SK-N-MC (cell line): ENCODE measurements around the gene SNX2.
A peak's percentile ranks its signal among the peaks of the same experiment; 100 is the strongest.

ENCODE experiments used
- DNase-seq: peaks from one replicate; pipeline ENCODE4 v3.0.0-alpha.2; 2011; ENCODE audit warnings: low read depth, low spot score
- H3K27ac ChIP-seq: fragments of 200-600 bp; sonication (generic); 2 replicates; pipeline ENCODE4 v1.5.1; 2016; ENCODE audit warnings: mixed run types
- H3K36me3 ChIP-seq: fragments of 200-600 bp; sonication (generic); 2 replicates; pipeline ENCODE4 v1.6.1; 2017; ENCODE audit warnings: antibody characterized with exemption, low read length, mixed read lengths; ENCODE audit not compliant: insufficient read depth
- H3K4me3 ChIP-seq: fragments of 200-600 bp; sonication (generic); 2 replicates; pipeline ENCODE4 v1.5.1; 2016
- H3K9ac ChIP-seq: fragments of 200-600 bp; sonication (generic); 2 replicates; pipeline ENCODE4 v1.8.0; 2017; ENCODE audit warnings: mixed run types, mixed read lengths; ENCODE audit not compliant: insufficient read length
- H3K9me3 ChIP-seq: fragments of 200-600 bp; sonication (generic); 2 replicates; pipeline ENCODE4 v1.6.1; 2017; ENCODE audit warnings: low read depth, mild to moderate bottlenecking, antibody characterized with exemption, low read length, moderate library complexity, mixed read lengths
- EZH2 ChIP-seq: fragments of 200-600 bp; sonication (generic); IDR thresholded peaks from one replicate; pipeline ENCODE4 v1.6.1; 2017; ENCODE audit warnings: antibody characterized with exemption
- FOXP2 ChIP-seq: optimal IDR thresholded peaks from 2 replicates; pipeline ENCODE3; 2011; ENCODE audit warnings: mild to moderate bottlenecking, moderate library complexity; ENCODE audit not compliant: insufficient read depth; ENCODE audit errors: extremely low read length, control extremely low read depth
- POLR2AphosphoS5 ChIP-seq: IDR thresholded peaks from 2 replicates; pipeline ENCODE4 v1.6.1; 2012; ENCODE audit warnings: mild to moderate bottlenecking, low read depth, low read length, borderline replicate concordance

Gene SNX2

GRCh38 chr5:122805481-122805880 is 30.6 kb downstream of the SNX2 start:
- DNase-seq: no peak
- no peak overlapping the region for H3K27ac ChIP-seq
- H3K36me3 ChIP-seq: peaks cover 37% of the 10 kb centered on the region
- no peak overlapping the region for H3K9ac ChIP-seq
- H3K4me3 ChIP-seq: no peak overlapping the region
- TF ChIP-seq POLR2AphosphoS5 (no peak), EZH2 (no peak), FOXP2 (no peak)
- H3K9me3 ChIP-seq: no peaks in the 10 kb centered on the region

- peaks cover 9% of the 10 kb centered on the region for H3K36me3 ChIP-seq
- no peak overlapping the region for H3K9ac ChIP-seq
- no peaks in the 10 kb centered on the region for H3K9me3 ChIP-seq
- H3K4me3 ChIP-seq: no peak overlapping the region
- no peak for TF ChIP-seq EZH2
- no peak for TF ChIP-seq POLR2AphosphoS5
- TF ChIP-seq FOXP2: no peak
- no peak overlapping the region for H3K27ac ChIP-seq
- no peak for DNase-seq
Measured at GRCh38 chr5:122810405-122810804, 35.5 kb downstream of the SNX2 start.

GRCh38 chr5:122815218-122815767 is 40.4 kb downstream of the SNX2 start:
- Histone ChIP-seq H3K9me3 (no peaks in the 10 kb centered on the region), H3K9ac (no peak overlapping the region), H3K36me3 (peaks cover 18% of the 10 kb centered on the region), H3K4me3 (no peak overlapping the region), H3K27ac (0 out of 2 replicates have a peak overlapping the region, but pooled peaks have one; percentile 31)
- no peak for DNase-seq
- no peak for TF ChIP-seq POLR2AphosphoS5
- no peak for TF ChIP-seq EZH2
- TF ChIP-seq FOXP2: no peak

GRCh38 chr5:122816756-122817155 is 41.9 kb downstream of the SNX2 start:
- no peak overlapping the region for H3K4me3 ChIP-seq
- H3K36me3 ChIP-seq: peaks cover 26% of the 10 kb centered on the region
- DNase-seq: no peak
- H3K27ac ChIP-seq: no peak overlapping the region
- no peak overlapping the region for H3K9ac ChIP-seq
- H3K9me3 ChIP-seq: no peaks in the 10 kb centered on the region
- TF ChIP-seq EZH2 (no peak), FOXP2 (no peak), POLR2AphosphoS5 (no peak)

GRCh38 chr5:122831984-122832383 is 57.1 kb downstream of the SNX2 start:
- peaks cover 19% of the 10 kb centered on the region for H3K36me3 ChIP-seq
- no peak for TF ChIP-seq FOXP2
- no peak for TF ChIP-seq POLR2AphosphoS5
- no peak for TF ChIP-seq EZH2
- H3K9me3 ChIP-seq: no peaks in the 10 kb centered on the region
- H3K27ac ChIP-seq: no peak overlapping the region
- H3K9ac ChIP-seq: no peak overlapping the region
- H3K4me3 ChIP-seq: no peak overlapping the region
- DNase-seq: no peak

- no peak for TF ChIP-seq POLR2AphosphoS5
- no peak for TF ChIP-seq FOXP2
- no peak for TF ChIP-seq EZH2
- H3K4me3 ChIP-seq: no peak overlapping the region
- H3K27ac ChIP-seq: no peak overlapping the region
- DNase-seq: no peak
- no peaks in the 10 kb centered on the region for H3K36me3 ChIP-seq
- H3K9ac ChIP-seq: no peak overlapping the region
- H3K9me3 ChIP-seq: no peaks in the 10 kb centered on the region
Measured at GRCh38 chr5:122835681-122836080, 60.8 kb downstream of the SNX2 start.

GRCh38 chr5:122836947-122837346 is 62.1 kb downstream of the SNX2 start:
- H3K27ac ChIP-seq: no peak overlapping the region
- H3K9me3 ChIP-seq: no peaks in the 10 kb centered on the region
- DNase-seq: no peak
- H3K36me3 ChIP-seq: no peaks in the 10 kb centered on the region
- TF ChIP-seq POLR2AphosphoS5: no peak
- TF ChIP-seq FOXP2: no peak
- TF ChIP-seq EZH2: no peak
- no peak overlapping the region for H3K9ac ChIP-seq
- no peak overlapping the region for H3K4me3 ChIP-seq

GRCh38 chr5:122839731-122840130 is 64.9 kb downstream of the SNX2 start:
- Histone ChIP-seq H3K36me3 (no peaks in the 10 kb centered on the region), H3K4me3 (no peak overlapping the region), H3K27ac (no peak overlapping the region), H3K9ac (no peak overlapping the region), H3K9me3 (no peaks in the 10 kb centered on the region)
- no peak for TF ChIP-seq FOXP2
- DNase-seq: no peak

GRCh38 chr5:122842016-122842580 is 67.2 kb downstream of the SNX2 start:
- Histone ChIP-seq H3K9me3 (no peaks in the 10 kb centered on the region), H3K9ac (no peak overlapping the region), H3K4me3 (no peak overlapping the region), H3K36me3 (no peaks in the 10 kb centered on the region), H3K27ac (no peak overlapping the region)
- no peak for DNase-seq
- TF ChIP-seq FOXP2 (no peak), POLR2AphosphoS5 (no peak), EZH2 (no peak)
